GM12874 (cell line): ENCODE data around the gene NLRC5.
A peak's percentile ranks its signal among the peaks of the same experiment; 100 is the strongest.

Source experiments
- TF ChIP-seq, protein P1 (sequence below): IDR thresholded peaks from 2 replicates; pipeline ENCODE4 v1.5.1; 2011; ENCODE audit warnings: low read depth, mild to moderate bottlenecking, control low read depth, low read length, moderate library complexity; ENCODE audit not compliant: insufficient read depth

Gene NLRC5

DNA sequence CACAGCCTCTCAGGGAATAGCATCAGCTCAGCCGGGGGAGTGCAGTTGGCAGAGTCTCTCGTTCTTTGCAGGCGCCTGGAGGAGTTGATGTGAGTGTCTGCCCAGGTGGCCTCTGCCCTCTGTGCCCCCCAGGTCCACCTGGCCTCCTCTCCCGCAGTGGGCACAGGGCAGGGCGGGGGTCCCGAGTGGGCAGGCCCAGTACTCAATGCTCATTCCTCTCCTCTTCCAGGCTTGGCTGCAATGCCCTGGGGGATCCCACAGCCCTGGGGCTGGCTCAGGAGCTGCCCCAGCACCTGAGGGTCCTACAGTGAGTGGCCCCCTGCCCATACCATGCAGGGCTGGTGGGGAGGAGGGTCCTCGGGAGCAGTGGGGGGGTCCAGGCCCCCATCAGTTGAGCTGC is 88.4 kb downstream of the NLRC5 start:
- TF ChIP-seq, protein P1, sequence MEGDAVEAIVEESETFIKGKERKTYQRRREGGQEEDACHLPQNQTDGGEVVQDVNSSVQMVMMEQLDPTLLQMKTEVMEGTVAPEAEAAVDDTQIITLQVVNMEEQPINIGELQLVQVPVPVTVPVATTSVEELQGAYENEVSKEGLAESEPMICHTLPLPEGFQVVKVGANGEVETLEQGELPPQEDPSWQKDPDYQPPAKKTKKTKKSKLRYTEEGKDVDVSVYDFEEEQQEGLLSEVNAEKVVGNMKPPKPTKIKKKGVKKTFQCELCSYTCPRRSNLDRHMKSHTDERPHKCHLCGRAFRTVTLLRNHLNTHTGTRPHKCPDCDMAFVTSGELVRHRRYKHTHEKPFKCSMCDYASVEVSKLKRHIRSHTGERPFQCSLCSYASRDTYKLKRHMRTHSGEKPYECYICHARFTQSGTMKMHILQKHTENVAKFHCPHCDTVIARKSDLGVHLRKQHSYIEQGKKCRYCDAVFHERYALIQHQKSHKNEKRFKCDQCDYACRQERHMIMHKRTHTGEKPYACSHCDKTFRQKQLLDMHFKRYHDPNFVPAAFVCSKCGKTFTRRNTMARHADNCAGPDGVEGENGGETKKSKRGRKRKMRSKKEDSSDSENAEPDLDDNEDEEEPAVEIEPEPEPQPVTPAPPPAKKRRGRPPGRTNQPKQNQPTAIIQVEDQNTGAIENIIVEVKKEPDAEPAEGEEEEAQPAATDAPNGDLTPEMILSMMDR = no peak

DNA sequence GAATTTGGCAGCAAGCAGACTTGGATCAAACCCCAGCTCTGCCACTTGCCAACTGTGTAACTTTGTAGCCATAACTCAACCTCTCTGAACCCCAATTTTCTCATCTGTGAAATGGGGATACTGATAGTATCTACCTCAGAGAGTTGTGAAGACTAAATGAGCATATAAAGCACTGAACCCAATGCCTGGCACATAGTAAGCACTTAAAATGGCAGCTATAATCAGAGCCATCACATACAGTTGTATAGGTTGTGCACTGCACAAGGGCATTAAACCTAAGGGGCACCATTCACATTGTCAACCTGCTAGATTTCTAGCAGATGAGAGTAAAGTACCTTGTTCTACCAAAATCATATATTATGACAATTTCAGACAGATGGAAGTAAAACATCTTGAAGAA is 92.4 kb downstream of the NLRC5 start:
- TF ChIP-seq, protein P1 = no peak

DNA sequence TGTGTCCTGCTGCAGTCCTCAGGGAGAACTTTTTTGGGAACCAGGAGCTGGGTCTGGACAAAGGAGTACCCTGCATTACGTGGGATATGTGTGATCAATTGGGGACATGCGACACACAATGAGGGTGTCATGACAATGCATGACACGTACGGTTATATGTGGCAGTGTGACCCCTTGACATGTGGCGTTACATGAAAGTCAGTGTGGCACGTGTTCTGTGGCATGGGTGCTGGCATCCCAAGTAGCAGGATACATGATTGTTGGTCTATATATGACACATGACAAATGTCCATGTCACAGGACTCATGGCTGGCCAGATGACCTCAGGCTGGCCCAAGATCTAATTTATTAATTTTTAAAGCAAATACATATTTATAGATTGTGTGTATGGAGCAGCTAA is 93.3 kb downstream of the NLRC5 start:
- TF ChIP-seq, protein P1 = no peak

DNA sequence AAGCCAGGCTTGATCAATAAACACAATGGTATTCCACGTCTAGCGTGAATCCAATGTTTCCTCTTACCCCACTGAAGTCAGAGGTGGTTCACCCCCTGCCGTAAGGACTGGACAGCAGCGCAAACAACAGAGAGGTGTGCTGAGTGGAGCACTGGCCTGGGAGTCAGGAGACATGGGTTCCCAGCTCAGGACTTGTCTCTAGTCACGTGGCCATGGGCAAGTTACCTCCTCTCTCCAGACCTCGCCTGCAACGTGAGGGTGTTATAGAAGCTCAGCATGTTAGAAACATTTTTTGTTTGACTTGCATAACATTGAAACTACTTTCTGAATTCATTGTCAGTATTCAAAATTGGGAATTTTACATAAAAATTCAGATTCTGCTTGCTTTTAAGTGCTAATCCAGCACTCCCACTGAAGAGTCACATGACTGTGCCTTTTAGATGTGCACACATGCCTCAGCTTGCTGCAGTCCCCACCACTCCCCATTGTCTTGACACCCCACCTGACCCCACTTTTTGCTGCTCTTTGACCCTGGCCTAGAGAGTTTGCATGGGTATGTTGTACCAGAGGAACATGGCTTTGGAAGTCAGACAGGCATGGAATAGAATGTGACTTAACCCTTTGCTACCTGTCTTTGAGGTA is 94.2 kb downstream of the NLRC5 start:
- TF ChIP-seq, protein P1 = no peak

DNA sequence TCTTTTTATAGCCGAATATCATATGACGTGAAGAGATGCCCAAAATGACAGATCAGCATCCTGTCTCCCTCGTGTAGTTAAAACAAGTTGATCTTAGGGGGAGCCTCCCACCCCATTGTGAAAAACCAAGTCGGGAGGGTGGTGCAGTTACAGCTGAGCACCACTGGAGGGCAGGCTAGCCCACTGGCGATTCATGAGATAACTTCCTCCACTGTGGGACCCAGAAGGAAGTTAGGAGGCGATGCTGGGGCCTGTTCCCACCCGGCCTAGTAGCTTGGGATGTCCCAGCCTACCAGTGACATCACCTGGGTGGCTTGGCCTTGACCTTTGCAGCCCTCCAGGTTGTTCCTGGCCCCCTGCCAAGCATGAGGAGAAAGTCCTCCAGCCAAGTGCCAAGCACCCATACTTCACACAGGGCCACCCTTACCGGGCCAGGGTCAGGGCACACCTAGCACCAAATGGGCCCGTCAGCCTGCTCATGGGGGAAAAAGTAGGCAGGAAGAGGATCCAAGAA is 95.0 kb downstream of the NLRC5 start:
- TF ChIP-seq, protein P1 = peak; percentile 94

DNA sequence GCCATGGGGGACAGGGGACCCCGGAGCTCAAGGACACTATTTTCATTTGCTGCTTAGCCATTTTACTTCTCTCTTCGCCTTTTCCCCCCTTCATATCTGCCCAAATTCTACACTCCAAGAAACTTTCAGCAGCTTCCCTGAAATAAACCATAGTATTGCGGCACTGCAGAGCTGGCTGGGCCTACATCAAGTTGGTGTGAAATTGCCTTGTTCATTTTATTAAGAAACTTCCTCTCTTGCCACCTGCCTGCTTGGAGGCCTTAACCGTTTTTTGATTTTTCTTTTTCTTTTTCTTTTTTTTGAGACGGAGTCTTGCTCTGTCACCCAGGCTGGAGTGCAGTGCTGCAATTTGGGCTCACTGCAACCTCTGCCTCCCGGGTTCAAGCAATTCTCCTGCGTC is 95.6 kb downstream of the NLRC5 start:
- TF ChIP-seq, protein P1 = no peak

DNA sequence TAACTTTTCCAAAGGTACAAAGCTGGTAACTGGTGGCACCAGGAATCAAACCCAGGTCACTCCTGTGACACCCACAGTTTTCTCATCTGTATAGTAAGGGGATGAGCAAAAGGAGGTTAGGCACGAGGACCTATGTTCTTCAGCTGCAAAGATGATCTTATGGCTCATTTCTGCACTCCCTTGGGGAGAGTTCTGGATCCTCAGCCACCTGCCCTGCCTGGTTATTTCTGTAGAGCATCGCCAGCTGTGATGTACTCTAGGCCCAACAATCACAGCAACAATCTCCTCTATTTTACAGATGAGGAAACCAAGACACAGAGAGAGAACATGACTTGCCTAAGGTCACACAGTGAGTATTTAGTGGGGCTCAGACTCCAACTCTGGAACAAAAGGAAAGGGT is 97.6 kb downstream of the NLRC5 start:
- TF ChIP-seq, protein P1 = no peak
